NCI-H1436 treated with DMSO at 0.1 percent for 48 hours (cell line): ENCODE data around the gene STPG4.

Source experiments
- DNase-seq: peaks from one replicate; lab custom pipeline; 2025; lab: John Stamatoyannopoulos, UW

The STPG4 gene

GRCh38 chr2:47070920-47071824 lies 83.9 kb downstream of the STPG4 start:
- DNase-seq, result no peak

- DNase-seq, result no peak
Observed at GRCh38 chr2:47070155-47070919, 84.8 kb downstream of the STPG4 start.

GRCh38 chr2:47069628-47070154 lies 85.4 kb downstream of the STPG4 start:
- no peak for DNase-seq

- no peak for DNase-seq
Observed at GRCh38 chr2:47068981-47069627, 86.0 kb downstream of the STPG4 start.

- DNase-seq, result no peak
Observed at GRCh38 chr2:47067788-47068407, 87.2 kb downstream of the STPG4 start.

- DNase-seq, result no peak
Observed at GRCh38 chr2:47065771-47066380, 89.2 kb downstream of the STPG4 start.

- no peak for DNase-seq
Observed at GRCh38 chr2:47065343-47065742, 89.8 kb downstream of the STPG4 start.

GRCh38 chr2:47064106-47064505 lies 91.0 kb downstream of the STPG4 start:
- DNase-seq, result no peak

- DNase-seq, result no peak
Observed at GRCh38 chr2:47063538-47063930, 91.6 kb downstream of the STPG4 start.

GRCh38 chr2:47062681-47063537 lies 92.2 kb downstream of the STPG4 start:
- DNase-seq, result no peak

- DNase-seq, result no peak
Observed at GRCh38 chr2:47061944-47062678, 93.0 kb downstream of the STPG4 start.

- DNase-seq, result no peak
Observed at GRCh38 chr2:47060652-47061170, 94.4 kb downstream of the STPG4 start.

- no peak for DNase-seq
Observed at GRCh38 chr2:47058003-47058931, 96.8 kb downstream of the STPG4 start.

GRCh38 chr2:47057687-47058002 lies 97.5 kb downstream of the STPG4 start:
- DNase-seq, result no peak

GRCh38 chr2:47056868-47057686 lies 98.0 kb downstream of the STPG4 start:
- no peak for DNase-seq

- no peak for DNase-seq
Observed at GRCh38 chr2:47056374-47056773, 98.7 kb downstream of the STPG4 start.

- no peak for DNase-seq
Observed at GRCh38 chr2:47054868-47055267, 100.2 kb downstream of the STPG4 start.
